HG03060 (cell line): ENCODE data around the gene PREX1.

ENCODE experiments used
- ATAC-seq: cut with Tn5 transposase; IDR thresholded peaks from one replicate; pipeline ENCODE4 v1.9.1; 2021; ENCODE audit warnings: low read depth, moderate number of reproducible peaks; ENCODE audit not compliant: unreplicated experiment

PREX1 gene

GRCh38 chr20:48689388-48689787 lies 138.4 kb downstream of the PREX1 start:
- no peak for ATAC-seq

GRCh38 chr20:48688579-48688978 lies 139.2 kb downstream of the PREX1 start:
- ATAC-seq, result no peak

GRCh38 chr20:48687117-48687800 lies 140.5 kb downstream of the PREX1 start:
- no peak for ATAC-seq

GRCh38 chr20:48686238-48687116 lies 141.3 kb downstream of the PREX1 start:
- ATAC-seq, result no peak

- ATAC-seq, result no peak
Observed at GRCh38 chr20:48685300-48685699, 142.5 kb downstream of the PREX1 start.

- ATAC-seq, result no peak
Observed at GRCh38 chr20:48684501-48685041, 143.2 kb downstream of the PREX1 start.

GRCh38 chr20:48683467-48684175 lies 144.2 kb downstream of the PREX1 start:
- ATAC-seq, result no peak

GRCh38 chr20:48682529-48683363 lies 145.1 kb downstream of the PREX1 start:
- ATAC-seq, result no peak

GRCh38 chr20:48681873-48682426 lies 145.8 kb downstream of the PREX1 start:
- no peak for ATAC-seq

- no peak for ATAC-seq
Observed at GRCh38 chr20:48681201-48681872, 146.5 kb downstream of the PREX1 start.

- no peak for ATAC-seq
Observed at GRCh38 chr20:48680650-48681049, 147.1 kb downstream of the PREX1 start.

- ATAC-seq, result no peak
Observed at GRCh38 chr20:48679599-48679998, 148.2 kb downstream of the PREX1 start.

- no peak for ATAC-seq
Observed at GRCh38 chr20:48679011-48679410, 148.8 kb downstream of the PREX1 start.

- no peak for ATAC-seq
Observed at GRCh38 chr20:48678421-48678820, 149.4 kb downstream of the PREX1 start.

- no peak for ATAC-seq
Observed at GRCh38 chr20:48676795-48677460, 150.9 kb downstream of the PREX1 start.

GRCh38 chr20:48676125-48676524 lies 151.7 kb downstream of the PREX1 start:
- no peak for ATAC-seq

GRCh38 chr20:48674461-48674860 lies 153.3 kb downstream of the PREX1 start:
- ATAC-seq, result no peak

- no peak for ATAC-seq
Observed at GRCh38 chr20:48673507-48673906, 154.3 kb downstream of the PREX1 start.

- ATAC-seq, result no peak
Observed at GRCh38 chr20:48672324-48672723, 155.5 kb downstream of the PREX1 start.
